IPS-11a (cell line): ENCODE results near the gene CYB5B.

Experiments used
- H3K4me3 ChIP-seq: one replicate; pipeline ENCODE4 v1.5.1; 2013; ENCODE audit warnings: low read depth, low read length, control low read depth

CYB5B gene

DNA sequence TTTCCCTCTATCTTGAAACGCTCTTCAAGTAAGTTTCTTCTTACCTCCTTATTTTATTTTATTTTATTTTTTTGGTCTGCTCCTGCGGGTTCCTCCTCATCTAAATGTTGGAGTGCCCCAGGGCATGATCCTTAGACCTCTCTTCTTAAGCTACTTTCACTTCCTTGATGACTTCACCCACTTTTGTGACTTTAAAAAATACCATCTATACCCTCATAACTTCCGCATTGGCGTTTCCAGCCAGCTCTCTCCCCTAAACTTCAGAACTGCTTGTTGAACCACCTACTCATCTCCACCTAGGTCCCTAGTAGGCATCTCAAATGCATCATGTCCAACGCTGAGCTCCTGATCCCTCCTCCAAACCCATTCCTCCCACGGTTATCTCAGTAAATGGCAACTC lies 89.9 kb downstream of the CYB5B start:
- no peak overlapping the region for H3K4me3 ChIP-seq
